PC-3 (cell line): ENCODE measurements around the gene MYH6. TPM values are rescaled to one million over a fixed set of nuclear protein-coding genes. Genes with fewer than 3 reads are reported as not detected.

Experiments used
- ATAC-seq: fragments of 200-7000 bp; cut with Tn5 transposase; 2 replicates; pipeline ENCODE4 v1.9.1; 2020; ENCODE audit warnings: mild to moderate bottlenecking, moderate library complexity
- BruUV-seq: library from RNA; stranded (reverse); fragments of 400-500 nt; replicated peaks from 2 replicates; lab custom pipeline; 2021; lab: Mats Ljungman, UMichigan
- CTCF ChIA-PET: fragments of 300-600 bp; sonication (Branson Sonifier 250); formaldehyde crosslinking; loops from one replicate; lab custom pipeline; 2022; ENCODE audit warnings: antibody characterized with exemption; lab: Charles Lee
- POLR2A ChIA-PET: fragments of 300-600 bp; sonication (Branson Sonifier 250); formaldehyde crosslinking; loops from one replicate; lab custom pipeline; 2022; ENCODE audit warnings: antibody characterized with exemption; ENCODE audit not compliant: unreplicated experiment; lab: Charles Lee
- DNase-seq: peaks from one replicate; pipeline ENCODE4 v3.0.0-alpha.2; 2015
- H2AFZ ChIP-seq: fragments of 300-600 bp; sonication (generic); 2 replicates; pipeline ENCODE4 v1.6.0; 2016; ENCODE audit warnings: antibody characterized with exemption, low read length
- H3F3A ChIP-seq: fragments of 300-600 bp; sonication (generic); one replicate; pipeline ENCODE4 v1.6.0; 2017; ENCODE audit warnings: antibody characterized with exemption, low read length, control low read depth, mild to moderate bottlenecking; ENCODE audit not compliant: unreplicated experiment
- H3K27ac ChIP-seq: fragments of 300-600 bp; sonication (generic); 2 replicates; pipeline ENCODE4 v1.5.1; 2016; ENCODE audit warnings: mild to moderate bottlenecking, low read length
- H3K27me3 ChIP-seq: fragments of 300-600 bp; sonication (generic); 2 replicates; pipeline ENCODE4 v1.6.1; 2016; ENCODE audit warnings: low read length, mixed read lengths
- H3K36me3 ChIP-seq: fragments of 300-600 bp; sonication (generic); 2 replicates; pipeline ENCODE4 v1.6.1; 2016; ENCODE audit warnings: low read depth, mixed run types, low read length, mixed read lengths
- H3K4me1 ChIP-seq: fragments of 300-600 bp; sonication (generic); 2 replicates; pipeline ENCODE4 v1.5.1; 2016; ENCODE audit warnings: low read length; ENCODE audit not compliant: insufficient read depth
- H3K4me2 ChIP-seq: fragments of 300-600 bp; sonication (generic); 2 replicates; pipeline ENCODE4 v1.6.0; 2016; ENCODE audit warnings: low read length
- H3K4me3 ChIP-seq: fragments of 300-600 bp; sonication (generic); 2 replicates; pipeline ENCODE4 v1.5.1; 2016; ENCODE audit warnings: mild to moderate bottlenecking, low read length, mixed read lengths
- H3K79me2 ChIP-seq: fragments of 300-600 bp; sonication (generic); 2 replicates; pipeline ENCODE4 v1.6.1; 2017; ENCODE audit warnings: low read length, mixed read lengths
- H3K9ac ChIP-seq: fragments of 300-600 bp; sonication (generic); 2 replicates; pipeline ENCODE4 v1.6.0; 2016; ENCODE audit warnings: mild to moderate bottlenecking, low read length
- H3K9me2 ChIP-seq: fragments of 300-600 bp; sonication (generic); replicated peaks from 2 replicates; pipeline ENCODE4 v1.6.1; 2016; ENCODE audit warnings: mixed run types, low read length, mixed read lengths
- H3K9me3 ChIP-seq: fragments of 300-600 bp; sonication (generic); 2 replicates; pipeline ENCODE4 v1.6.1; 2016; ENCODE audit warnings: low read length, mixed read lengths
- H4K20me1 ChIP-seq: fragments of 300-600 bp; sonication (generic); 2 replicates; pipeline ENCODE4 v1.6.1; 2016; ENCODE audit warnings: low read length, mixed read lengths
- CTCF ChIP-seq: fragments of 300-600 bp; sonication (generic); conservative IDR thresholded peaks from 2 replicates; pipeline ENCODE4 v1.5.1; 2017; ENCODE audit warnings: antibody characterized with exemption, low read depth, mild to moderate bottlenecking, low read length
- EZH2 ChIP-seq: fragments of 300-600 bp; sonication (generic); IDR thresholded peaks from one replicate; pipeline ENCODE4 v1.6.1; 2017; ENCODE audit warnings: antibody characterized with exemption, mild to moderate bottlenecking, low read length; ENCODE audit not compliant: unreplicated experiment
- EZH2phosphoT487 ChIP-seq: fragments of 300-600 bp; sonication (generic); IDR thresholded peaks from 2 replicates; pipeline ENCODE4 v1.6.1; 2018; ENCODE audit warnings: mild to moderate bottlenecking, antibody characterized with exemption, low read length, borderline replicate concordance
- intact Hi-C: fragments of 100-400 bp; cut with micrococcal nuclease; formaldehyde crosslinking; loops from 2 replicates; pipeline ENCODE4 v1.9.0; 2023
- total RNA-seq: library from RNA; depleted of rRNA; stranded (reverse); fragments of >200 nt; gene quantifications from 2 replicates; pipeline ENCODE4 v1.2.3, GENCODE V29; 2014

Gene MYH6
- total RNA-seq, 1 experiment from 2014 or later: not detected

- Histone ChIP-seq H4K20me1 (no peaks in the 10 kb centered on the region), H3K79me2 (no peaks in the 10 kb centered on the region), H3K9me3 (no peaks in the 10 kb centered on the region), H3K9ac (no peak within 1 kb of the TSS), H3K9me2 (no peaks in the 10 kb centered on the region), H3K4me3 (0 out of 2 replicates have a peak within 1 kb of the TSS, but pooled peaks have one; percentile 33), H3K4me2 (peak within 1 kb of the TSS; percentile 51), H3K27me3 (peaks cover 26% of the 10 kb centered on the region), H3K4me1 (no peaks in the 10 kb centered on the region), H3K36me3 (no peaks in the 10 kb centered on the region), H3F3A (no peaks in the 10 kb centered on the region), H2AFZ (peak within 1 kb of the TSS; percentile 58), H3K27ac (no peak within 1 kb of the TSS)
- intact Hi-C loops: no loop called here
- CTCF ChIA-PET: no interaction called here
- TF ChIP-seq CTCF (no peak), EZH2 (no peak), EZH2phosphoT487 (no peak)
- DNase-seq: peak; percentile 25
- peak; percentile 9; the same call in 1 of the 2 replicates for ATAC-seq
- no TSS peak for BruUV-seq
- POLR2A ChIA-PET: no interaction called here
Observed at GRCh38 chr14:23365036-23365731, 42.9 kb downstream of the MYH6 start, which contains the start of gene EFS. TSS of gene EFS (minus strand) at chr14:23365172. CDS start at chr14:23365025, 147 bp downstream.

GRCh38 chr14:23364164-23365035 lies 43.7 kb downstream of the MYH6 start:
- no peak overlapping the region for H3K27ac ChIP-seq
- no peaks in the 10 kb centered on the region for H3F3A ChIP-seq
- no TSS peak for BruUV-seq
- no peaks in the 10 kb centered on the region for H3K9me3 ChIP-seq
- H3K27me3 ChIP-seq: peaks cover 26% of the 10 kb centered on the region
- CTCF ChIA-PET: no interaction called here
- TF ChIP-seq EZH2: no peak
- TF ChIP-seq CTCF: no peak
- TF ChIP-seq EZH2phosphoT487: no peak
- H3K79me2 ChIP-seq: no peaks in the 10 kb centered on the region
- ATAC-seq (no peak), DNase-seq (no peak)
- H3K4me1 ChIP-seq: no peaks in the 10 kb centered on the region
- H3K4me2 ChIP-seq: peak overlapping the region; percentile 51
- POLR2A ChIA-PET: no interaction called here
- H4K20me1 ChIP-seq: no peaks in the 10 kb centered on the region
- H3K9ac ChIP-seq: no peak overlapping the region
- H2AFZ ChIP-seq: peak overlapping the region; percentile 58
- 0 out of 2 replicates have a peak overlapping the region, but pooled peaks have one; percentile 33 for H3K4me3 ChIP-seq
- intact Hi-C loops: no loop called here
- no peaks in the 10 kb centered on the region for H3K36me3 ChIP-seq
- H3K9me2 ChIP-seq: no peaks in the 10 kb centered on the region
